Esophagus muscularis mucosa (tissue), 4 donors: ENCODE measurements around the gene TDRD6.

ENCODE experiments used
- CTCF ChIP-seq, 3 experiments: fragments of 200-600 bp in 2 of 3; fragments of 450-650 bp in 1 of 3; sonication (generic) in 2 of 3; IDR thresholded peaks; one replicate each; pipeline ENCODE4 v1.5.1; 2017 to 2019; ENCODE audit warnings: antibody characterized with exemption in 3 of 3, mild to moderate bottlenecking in 2 of 3, moderate library complexity in 1 of 3
- EP300 ChIP-seq: sonication (generic); formaldehyde crosslinking; IDR thresholded peaks from one replicate; pipeline ENCODE4 v1.6.1; 2017; ENCODE audit warnings: antibody characterized with exemption
- POLR2A ChIP-seq: fragments of 450-650 bp; IDR thresholded peaks from one replicate; pipeline ENCODE4 v1.6.1; 2017; ENCODE audit warnings: antibody characterized with exemption, moderate library complexity, mild to moderate bottlenecking, low read depth
- POLR2AphosphoS5 ChIP-seq, 2 donors: sonication (generic); formaldehyde crosslinking; IDR thresholded peaks; one replicate each; pipeline ENCODE4 v1.6.1; 2017; ENCODE audit warnings: antibody characterized with exemption in 2 of 2

DNA sequence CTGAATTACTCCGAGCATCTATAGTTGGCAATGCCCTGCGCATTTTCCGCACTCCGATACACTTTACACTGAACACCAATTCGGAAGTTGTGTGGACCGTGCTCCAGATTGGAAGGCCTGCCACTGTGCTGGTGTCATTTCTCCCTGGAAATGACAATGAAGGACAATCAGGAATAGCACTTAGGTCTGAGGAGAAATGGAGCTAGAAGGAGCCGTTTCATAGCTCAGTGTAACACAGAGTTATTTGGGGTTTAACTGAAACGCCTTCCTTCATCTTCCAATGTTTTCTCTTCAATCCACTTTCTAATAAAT is 48.0 kb downstream of the TDRD6 start:
- TF ChIP-seq CTCF (IDR thresholded peaks at IDR 0.05), result no peak
- no peak for TF ChIP-seq POLR2A
- no peak for TF ChIP-seq POLR2AphosphoS5 (IDR thresholded peaks at IDR 0.05)
- no peak for TF ChIP-seq EP300
